ENCODE results near the gene UBR3. TPM values are rescaled to one million over a fixed set of nuclear protein-coding genes. Genes with fewer than 3 reads are reported as not detected.
"Not testable (repeated sequence)": the region's sequence is repeated elsewhere in the genome, so short reads cannot be mapped to it uniquely, and the experiment has no call there.

UBR3 gene
- polyA plus RNA-seq, 2 of the 4 experiments (the other 2 are of a cell fraction), result 11.0 to 23.1 TPM

DNA sequence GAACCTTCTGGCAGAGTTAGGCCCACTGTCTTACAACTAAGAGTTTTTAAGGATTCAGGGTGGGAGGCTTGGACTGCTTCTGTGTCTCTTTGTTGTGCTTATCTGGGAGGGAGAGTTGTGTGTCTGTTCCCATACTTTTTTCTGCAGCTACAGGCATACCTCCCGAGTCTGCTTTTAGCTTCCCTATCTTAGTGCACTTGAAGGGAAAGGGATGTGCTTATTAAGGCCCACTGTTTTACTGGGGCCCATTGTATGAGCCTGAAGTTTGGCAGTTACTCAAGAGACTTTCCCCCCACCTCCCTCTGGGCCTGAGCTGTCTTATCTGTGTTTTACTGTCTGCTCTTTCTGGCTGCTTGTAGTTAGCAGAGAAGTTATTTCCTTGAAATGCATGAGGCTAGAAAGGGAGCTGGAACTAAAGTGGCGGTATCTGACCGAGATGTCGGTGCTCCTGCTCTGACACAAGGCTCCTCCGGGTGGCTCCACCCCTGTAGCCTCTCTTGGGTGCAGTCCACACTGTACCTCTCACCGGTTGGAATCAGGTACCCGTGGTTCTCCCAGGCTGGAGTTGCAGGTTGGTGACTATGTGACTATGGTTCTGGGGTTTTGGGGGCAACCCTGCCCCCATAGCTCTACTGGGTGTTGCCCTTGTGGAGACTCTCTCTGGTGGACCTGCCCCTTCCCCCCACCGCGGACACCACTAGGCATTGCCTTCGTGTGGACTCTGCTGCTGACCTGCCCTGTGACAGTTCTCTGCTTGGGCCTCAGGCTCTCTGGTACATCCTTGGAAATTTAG is 12.9 kb downstream of the UBR3 start (continued):
- TF ChIP-seq FOXS1 (CRISPR knock-in tag; IDR thresholded peaks at IDR 0.05), result no peak
- TF ChIP-seq RNF2 (IDR thresholded peaks at IDR 0.05; ENCODE audit: borderline replicate concordance, low read depth), result no peak

DNA sequence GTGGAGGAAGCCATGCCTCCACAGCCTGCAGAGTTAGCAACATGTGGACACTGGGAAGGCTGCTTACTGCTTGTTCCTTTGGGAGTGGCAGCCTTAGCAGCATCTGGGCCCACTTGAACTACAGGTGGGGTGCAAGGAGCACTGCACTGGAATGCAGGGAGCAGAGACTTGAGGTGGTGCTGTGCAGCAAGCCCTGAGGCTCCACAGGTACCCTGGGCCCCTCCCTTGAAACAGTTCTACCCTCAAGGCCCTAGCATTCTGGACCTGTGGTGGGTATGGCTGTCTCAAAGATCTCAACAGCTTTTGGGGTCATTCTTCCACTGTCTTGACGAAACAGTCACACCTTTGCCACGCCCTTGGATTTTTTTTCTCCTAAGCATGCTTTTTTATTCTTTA is 13.5 kb downstream of the UBR3 start:
- no peak for FAIRE-seq

DNA sequence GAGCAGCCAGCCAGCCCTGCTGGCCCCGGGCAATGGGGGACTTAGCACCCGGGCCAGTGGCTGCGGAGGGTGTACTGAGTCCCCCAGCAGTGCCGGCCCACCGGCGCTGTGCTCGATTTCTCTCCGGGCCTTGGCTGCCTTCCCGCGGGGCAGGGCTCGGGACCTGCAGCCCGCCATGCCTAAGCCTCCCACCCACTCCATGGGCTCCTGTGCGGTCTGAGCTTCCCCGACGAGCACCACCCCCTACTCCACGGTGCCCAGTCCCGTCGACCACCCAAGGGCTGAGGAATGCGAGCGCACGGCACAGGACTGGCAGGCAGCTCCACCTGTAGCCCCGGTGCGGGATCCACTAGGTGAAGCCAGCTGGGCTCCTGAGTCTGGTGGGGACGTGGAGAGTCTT is 14.4 kb downstream of the UBR3 start:
- H3K4me2 ChIP-seq; H3K9me3 ChIP-seq; CTCF ChIA-PET; ATAC-seq; H3K27ac ChIP-seq; FAIRE-seq; DNase-seq (ENCODE audit: low read depth in 1 of 2, low spot score in 1 of 2); H3K4me1 ChIP-seq; POLR2A ChIA-PET; H3K4me3 ChIP-seq: not testable (repeated sequence)
- WGBS (ENCODE audit: missing lambda C conversion rate), result 95% methylated on average over 4 of the region's 24 CpGs

More for the DNA sequence above, 13.5 kb downstream of the UBR3 start:
- ChIA-PET CTCF (no interaction called here), POLR2A (no interaction called here)
- Histone ChIP-seq H3K27ac (no peak overlapping the region), H3K9me3 (no peaks in the 10 kb centered on the region), H3K4me3 (no peak overlapping the region), H3K4me2 (no peak overlapping the region), H3K4me1 (no peaks in the 10 kb centered on the region)
- TF ChIP-seq TFCP2L1 (CRISPR knock-in tag; IDR thresholded peaks at IDR 0.05) (no peak), JUN (IDR thresholded peaks at IDR 0.05) (no peak), KDM5A (IDR thresholded peaks at IDR 0.05) (no peak), EHMT2 (IDR thresholded peaks at IDR 0.05; ENCODE audit: low read depth) (no peak), KDM1A (IDR thresholded peaks at IDR 0.05; ENCODE audit: low read depth) (no peak), CHD2 (IDR thresholded peaks at IDR 0.05; ENCODE audit: low read length, partially characterized antibody) (no peak), POLR2AphosphoS2 (conservative IDR thresholded peaks at IDR 0.05; ENCODE audit: low read length) (no peak), RCOR1 (IDR thresholded peaks at IDR 0.05; ENCODE audit: low read depth, low read length) (no peak), HEYL (CRISPR knock-in tag; IDR thresholded peaks at IDR 0.05) (no peak), ZFP36 (IDR thresholded peaks at IDR 0.05; ENCODE audit: borderline replicate concordance, partially characterized antibody) (no peak), POLR2A (IDR thresholded peaks at IDR 0.05; ENCODE audit: low read length) (no peak), MAFK (IDR thresholded peaks at IDR 0.05; ENCODE audit: partially characterized antibody) (no peak), NFE2L2 (conservative IDR thresholded peaks at IDR 0.05; ENCODE audit: low read length) (no peak), MAZ (IDR thresholded peaks at IDR 0.05; ENCODE audit: borderline replicate concordance, low read depth, low read length) (no peak)
- TF ChIP-seq, protein P1, sequence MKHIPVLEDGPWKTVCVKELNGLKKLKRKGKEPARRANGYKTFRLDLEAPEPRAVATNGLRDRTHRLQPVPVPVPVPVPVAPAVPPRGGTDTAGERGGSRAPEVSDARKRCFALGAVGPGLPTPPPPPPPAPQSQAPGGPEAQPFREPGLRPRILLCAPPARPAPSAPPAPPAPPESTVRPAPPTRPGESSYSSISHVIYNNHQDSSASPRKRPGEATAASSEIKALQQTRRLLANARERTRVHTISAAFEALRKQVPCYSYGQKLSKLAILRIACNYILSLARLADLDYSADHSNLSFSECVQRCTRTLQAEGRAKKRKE (CRISPR knock-in tag; IDR thresholded peaks at IDR 0.05; ENCODE audit: low read depth), result no peak
- TF ChIP-seq, protein P2, sequence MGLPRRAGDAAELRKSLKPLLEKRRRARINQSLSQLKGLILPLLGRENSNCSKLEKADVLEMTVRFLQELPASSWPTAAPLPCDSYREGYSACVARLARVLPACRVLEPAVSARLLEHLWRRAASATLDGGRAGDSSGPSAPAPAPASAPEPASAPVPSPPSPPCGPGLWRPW (IDR thresholded peaks at IDR 0.05), result no peak
- 90% methylated on average over 2 of the region's 2 CpGs for WGBS (ENCODE audit: missing lambda C conversion rate)
- ATAC-seq (no peak; a peak in 1 of 6 replicates), DNase-seq (ENCODE audit: low read depth in 1 of 2, low spot score in 1 of 2) (no peak)

DNA sequence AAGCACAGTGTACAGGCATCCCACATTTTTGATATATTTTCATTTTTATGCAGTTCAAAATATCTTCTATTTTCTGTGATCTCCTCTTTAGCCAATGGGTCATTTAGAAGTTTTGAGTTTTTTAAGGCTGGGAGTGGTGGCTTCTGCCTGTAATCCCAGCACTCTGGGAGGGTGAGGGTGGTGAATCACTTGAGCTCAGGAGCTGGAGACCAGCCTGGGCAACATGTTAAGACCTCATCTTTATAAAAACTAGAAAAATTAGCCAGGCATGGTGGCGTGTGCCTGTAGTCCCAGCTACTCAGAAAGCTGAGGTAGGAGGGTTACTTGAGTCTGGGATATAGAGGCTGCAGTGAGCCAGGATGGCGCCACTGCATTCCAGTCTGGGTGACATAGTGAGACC is 17.8 kb downstream of the UBR3 start:
- ATAC-seq (no peak), DNase-seq (ENCODE audit: low read depth in 1 of 2, low spot score in 1 of 2) (no peak), FAIRE-seq (no peak)
- ChIA-PET POLR2A (no interaction called here), CTCF (interaction anchor here (1.0 to 1.2 kb wide), 2 partner anchors 13 to 20 kb away, joined by 4 read pairs; partner anchors contain the start of gene METTL5)
- H3K4me1 ChIP-seq, result no peaks in the 10 kb centered on the region
- H3K27ac ChIP-seq, result no peak overlapping the region
- 97% methylated on average over 2 of the region's 2 CpGs for WGBS (ENCODE audit: missing lambda C conversion rate)
- no peak overlapping the region for H3K4me3 ChIP-seq
- H3K9me3 ChIP-seq, result no peaks in the 10 kb centered on the region
- no peak overlapping the region for H3K4me2 ChIP-seq
- TF ChIP-seq CBX2 (IDR thresholded peaks at IDR 0.05; ENCODE audit: borderline replicate concordance, low read depth) (no peak), SREBF2 (IDR thresholded peaks at IDR 0.05) (no peak), PHF8 (IDR thresholded peaks at IDR 0.05; ENCODE audit: borderline replicate concordance, low read depth) (no peak), SMC3 (IDR thresholded peaks at IDR 0.05) (no peak), RARB (CRISPR knock-in tag; IDR thresholded peaks at IDR 0.05) (no peak), HOXA7 (CRISPR knock-in tag; IDR thresholded peaks at IDR 0.05) (no peak), KDM5A (IDR thresholded peaks at IDR 0.05) (no peak), CBX8 (IDR thresholded peaks at IDR 0.05) (no peak), FOXS1 (CRISPR knock-in tag; IDR thresholded peaks at IDR 0.05) (no peak), GATA3 (IDR thresholded peaks at IDR 0.05; ENCODE audit: borderline replicate concordance) (no peak), BHLHE40 (IDR thresholded peaks at IDR 0.05; ENCODE audit: low read depth, low read length) (no peak), RFX5 (IDR thresholded peaks at IDR 0.05) (no peak), POLR2A (IDR thresholded peaks at IDR 0.05; ENCODE audit: low read length) (no peak)
- TF ChIP-seq, protein P3, sequence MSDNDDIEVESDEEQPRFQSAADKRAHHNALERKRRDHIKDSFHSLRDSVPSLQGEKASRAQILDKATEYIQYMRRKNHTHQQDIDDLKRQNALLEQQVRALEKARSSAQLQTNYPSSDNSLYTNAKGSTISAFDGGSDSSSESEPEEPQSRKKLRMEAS (IDR thresholded peaks at IDR 0.05), result no peak
- TF ChIP-seq, protein P4, sequence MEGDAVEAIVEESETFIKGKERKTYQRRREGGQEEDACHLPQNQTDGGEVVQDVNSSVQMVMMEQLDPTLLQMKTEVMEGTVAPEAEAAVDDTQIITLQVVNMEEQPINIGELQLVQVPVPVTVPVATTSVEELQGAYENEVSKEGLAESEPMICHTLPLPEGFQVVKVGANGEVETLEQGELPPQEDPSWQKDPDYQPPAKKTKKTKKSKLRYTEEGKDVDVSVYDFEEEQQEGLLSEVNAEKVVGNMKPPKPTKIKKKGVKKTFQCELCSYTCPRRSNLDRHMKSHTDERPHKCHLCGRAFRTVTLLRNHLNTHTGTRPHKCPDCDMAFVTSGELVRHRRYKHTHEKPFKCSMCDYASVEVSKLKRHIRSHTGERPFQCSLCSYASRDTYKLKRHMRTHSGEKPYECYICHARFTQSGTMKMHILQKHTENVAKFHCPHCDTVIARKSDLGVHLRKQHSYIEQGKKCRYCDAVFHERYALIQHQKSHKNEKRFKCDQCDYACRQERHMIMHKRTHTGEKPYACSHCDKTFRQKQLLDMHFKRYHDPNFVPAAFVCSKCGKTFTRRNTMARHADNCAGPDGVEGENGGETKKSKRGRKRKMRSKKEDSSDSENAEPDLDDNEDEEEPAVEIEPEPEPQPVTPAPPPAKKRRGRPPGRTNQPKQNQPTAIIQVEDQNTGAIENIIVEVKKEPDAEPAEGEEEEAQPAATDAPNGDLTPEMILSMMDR (IDR thresholded peaks at IDR 0.05), result no peak
- TF ChIP-seq, protein P5, sequence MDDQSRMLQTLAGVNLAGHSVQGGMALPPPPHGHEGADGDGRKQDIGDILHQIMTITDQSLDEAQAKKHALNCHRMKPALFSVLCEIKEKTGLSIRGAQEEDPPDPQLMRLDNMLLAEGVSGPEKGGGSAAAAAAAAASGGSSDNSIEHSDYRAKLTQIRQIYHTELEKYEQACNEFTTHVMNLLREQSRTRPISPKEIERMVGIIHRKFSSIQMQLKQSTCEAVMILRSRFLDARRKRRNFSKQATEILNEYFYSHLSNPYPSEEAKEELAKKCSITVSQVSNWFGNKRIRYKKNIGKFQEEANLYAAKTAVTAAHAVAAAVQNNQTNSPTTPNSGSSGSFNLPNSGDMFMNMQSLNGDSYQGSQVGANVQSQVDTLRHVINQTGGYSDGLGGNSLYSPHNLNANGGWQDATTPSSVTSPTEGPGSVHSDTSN (IDR thresholded peaks at IDR 0.05), result no peak
